GM23338 (cell line): Measurements from ENCODE around the gene GRIP2.

ENCODE experiments used
- CREB1 ChIP-seq: fragments of 250-450 bp; sonication (Bioruptor Pico); IDR thresholded peaks from 2 replicates; pipeline ENCODE4 v1.5.0; 2020; ENCODE audit warnings: low read depth, mild to moderate bottlenecking, moderate library complexity
- EZH2 ChIP-seq: fragments of 200-600 bp; sonication (generic); IDR thresholded peaks from one replicate; pipeline ENCODE4 v1.8.0; 2017; ENCODE audit warnings: antibody characterized with exemption, mild to moderate bottlenecking, low read depth; ENCODE audit not compliant: unreplicated experiment
- EZH2phosphoT487 ChIP-seq: fragments of 200-600 bp; sonication (generic); IDR thresholded peaks from one replicate; pipeline ENCODE4 v1.8.1; 2018; ENCODE audit warnings: antibody characterized with exemption; ENCODE audit not compliant: unreplicated experiment
- JUNB ChIP-seq: IDR thresholded peaks from one replicate; pipeline ENCODE4 v1.6.1; 2016; ENCODE audit warnings: antibody characterized with exemption; ENCODE audit not compliant: unreplicated experiment
- NANOG ChIP-seq: IDR thresholded peaks from 2 replicates; pipeline ENCODE4 v1.6.1; 2016; ENCODE audit warnings: antibody characterized with exemption, borderline replicate concordance
- POLR2AphosphoS5 ChIP-seq: IDR thresholded peaks from 2 replicates; pipeline ENCODE4 v1.6.1; 2016; ENCODE audit warnings: antibody characterized with exemption, low read depth
- STAT1 ChIP-seq: IDR thresholded peaks from one replicate; pipeline ENCODE4 v1.6.1; 2016; ENCODE audit warnings: antibody characterized with exemption; ENCODE audit not compliant: unreplicated experiment
- ZNF114 ChIP-seq: fragments of 250-450 bp; sonication (Bioruptor Pico); IDR thresholded peaks from 2 replicates; pipeline ENCODE4 v1.5.0; 2020; ENCODE audit warnings: mild to moderate bottlenecking, moderate library complexity
- ZNF331 ChIP-seq: fragments of 250-450 bp; sonication (Bioruptor Pico); IDR thresholded peaks from 2 replicates; pipeline ENCODE4 v1.5.0; 2020; ENCODE audit warnings: low read depth, mild to moderate bottlenecking, moderate library complexity
- TF ChIP-seq, protein P1 (sequence below), 2 experiments: fragments of 200-600 bp in 1 of 2; sonication (generic) in 1 of 2; conservative IDR thresholded peaks; 2 replicates each; pipeline versions ENCODE4 v1.5.1 to v1.6.1; 2016 to 2017; ENCODE audit warnings: antibody characterized with exemption in 2 of 2, low read depth in 2 of 2, mild to moderate bottlenecking in 2 of 2, moderate library complexity in 1 of 2
- TF ChIP-seq, protein P2 (sequence below): IDR thresholded peaks from one replicate; pipeline ENCODE4 v1.6.1; 2018; ENCODE audit warnings: antibody characterized with exemption; ENCODE audit not compliant: unreplicated experiment
- TF ChIP-seq, protein P3 (sequence below): IDR thresholded peaks from 2 replicates; pipeline ENCODE4 v1.6.1; 2016; ENCODE audit warnings: antibody characterized with exemption

DNA sequence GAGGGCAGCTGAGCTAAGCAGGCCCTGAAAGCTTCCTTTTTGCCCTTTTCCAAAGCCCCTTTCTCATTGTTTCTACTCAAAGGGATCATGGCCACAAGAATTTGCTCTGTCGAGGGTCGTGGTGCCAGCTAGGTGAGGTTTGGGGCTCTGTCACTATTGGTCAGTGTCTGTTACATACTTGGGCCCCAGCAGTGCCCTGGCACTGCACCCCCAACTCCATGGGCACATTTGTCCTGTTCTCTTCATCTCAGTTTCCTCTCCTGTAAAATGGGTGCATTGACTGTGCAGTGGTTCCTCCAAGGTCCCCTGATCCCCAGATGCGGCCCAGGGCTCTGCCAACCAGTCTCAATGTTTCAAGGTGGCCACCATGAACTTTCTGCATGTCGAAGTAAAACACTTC lies 75.6 kb downstream of the GRIP2 start:
- TF ChIP-seq JUNB (no peak), EZH2 (no peak), ZNF114 (CRISPR knock-in tag) (no peak), CREB1 (CRISPR knock-in tag) (no peak), POLR2AphosphoS5 (no peak), ZNF331 (no peak), EZH2phosphoT487 (no peak), NANOG (no peak), STAT1 (no peak)
- TF ChIP-seq, protein P1, sequence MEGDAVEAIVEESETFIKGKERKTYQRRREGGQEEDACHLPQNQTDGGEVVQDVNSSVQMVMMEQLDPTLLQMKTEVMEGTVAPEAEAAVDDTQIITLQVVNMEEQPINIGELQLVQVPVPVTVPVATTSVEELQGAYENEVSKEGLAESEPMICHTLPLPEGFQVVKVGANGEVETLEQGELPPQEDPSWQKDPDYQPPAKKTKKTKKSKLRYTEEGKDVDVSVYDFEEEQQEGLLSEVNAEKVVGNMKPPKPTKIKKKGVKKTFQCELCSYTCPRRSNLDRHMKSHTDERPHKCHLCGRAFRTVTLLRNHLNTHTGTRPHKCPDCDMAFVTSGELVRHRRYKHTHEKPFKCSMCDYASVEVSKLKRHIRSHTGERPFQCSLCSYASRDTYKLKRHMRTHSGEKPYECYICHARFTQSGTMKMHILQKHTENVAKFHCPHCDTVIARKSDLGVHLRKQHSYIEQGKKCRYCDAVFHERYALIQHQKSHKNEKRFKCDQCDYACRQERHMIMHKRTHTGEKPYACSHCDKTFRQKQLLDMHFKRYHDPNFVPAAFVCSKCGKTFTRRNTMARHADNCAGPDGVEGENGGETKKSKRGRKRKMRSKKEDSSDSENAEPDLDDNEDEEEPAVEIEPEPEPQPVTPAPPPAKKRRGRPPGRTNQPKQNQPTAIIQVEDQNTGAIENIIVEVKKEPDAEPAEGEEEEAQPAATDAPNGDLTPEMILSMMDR (conservative IDR thresholded peaks at IDR 0.05; ENCODE audit: low read depth in 2 of 2): no peak
- TF ChIP-seq, protein P2, sequence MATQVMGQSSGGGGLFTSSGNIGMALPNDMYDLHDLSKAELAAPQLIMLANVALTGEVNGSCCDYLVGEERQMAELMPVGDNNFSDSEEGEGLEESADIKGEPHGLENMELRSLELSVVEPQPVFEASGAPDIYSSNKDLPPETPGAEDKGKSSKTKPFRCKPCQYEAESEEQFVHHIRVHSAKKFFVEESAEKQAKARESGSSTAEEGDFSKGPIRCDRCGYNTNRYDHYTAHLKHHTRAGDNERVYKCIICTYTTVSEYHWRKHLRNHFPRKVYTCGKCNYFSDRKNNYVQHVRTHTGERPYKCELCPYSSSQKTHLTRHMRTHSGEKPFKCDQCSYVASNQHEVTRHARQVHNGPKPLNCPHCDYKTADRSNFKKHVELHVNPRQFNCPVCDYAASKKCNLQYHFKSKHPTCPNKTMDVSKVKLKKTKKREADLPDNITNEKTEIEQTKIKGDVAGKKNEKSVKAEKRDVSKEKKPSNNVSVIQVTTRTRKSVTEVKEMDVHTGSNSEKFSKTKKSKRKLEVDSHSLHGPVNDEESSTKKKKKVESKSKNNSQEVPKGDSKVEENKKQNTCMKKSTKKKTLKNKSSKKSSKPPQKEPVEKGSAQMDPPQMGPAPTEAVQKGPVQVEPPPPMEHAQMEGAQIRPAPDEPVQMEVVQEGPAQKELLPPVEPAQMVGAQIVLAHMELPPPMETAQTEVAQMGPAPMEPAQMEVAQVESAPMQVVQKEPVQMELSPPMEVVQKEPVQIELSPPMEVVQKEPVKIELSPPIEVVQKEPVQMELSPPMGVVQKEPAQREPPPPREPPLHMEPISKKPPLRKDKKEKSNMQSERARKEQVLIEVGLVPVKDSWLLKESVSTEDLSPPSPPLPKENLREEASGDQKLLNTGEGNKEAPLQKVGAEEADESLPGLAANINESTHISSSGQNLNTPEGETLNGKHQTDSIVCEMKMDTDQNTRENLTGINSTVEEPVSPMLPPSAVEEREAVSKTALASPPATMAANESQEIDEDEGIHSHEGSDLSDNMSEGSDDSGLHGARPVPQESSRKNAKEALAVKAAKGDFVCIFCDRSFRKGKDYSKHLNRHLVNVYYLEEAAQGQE: no peak
- TF ChIP-seq, protein P3, sequence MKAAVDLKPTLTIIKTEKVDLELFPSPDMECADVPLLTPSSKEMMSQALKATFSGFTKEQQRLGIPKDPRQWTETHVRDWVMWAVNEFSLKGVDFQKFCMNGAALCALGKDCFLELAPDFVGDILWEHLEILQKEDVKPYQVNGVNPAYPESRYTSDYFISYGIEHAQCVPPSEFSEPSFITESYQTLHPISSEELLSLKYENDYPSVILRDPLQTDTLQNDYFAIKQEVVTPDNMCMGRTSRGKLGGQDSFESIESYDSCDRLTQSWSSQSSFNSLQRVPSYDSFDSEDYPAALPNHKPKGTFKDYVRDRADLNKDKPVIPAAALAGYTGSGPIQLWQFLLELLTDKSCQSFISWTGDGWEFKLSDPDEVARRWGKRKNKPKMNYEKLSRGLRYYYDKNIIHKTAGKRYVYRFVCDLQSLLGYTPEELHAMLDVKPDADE: no peak
